Suprapubic skin (tissue), 4 donors: Measurements from ENCODE around the gene PPP6R2. TPM values are rescaled to one million over a fixed set of nuclear protein-coding genes. Genes with fewer than 3 reads are reported as not detected.

Source experiments
- DNase-seq, 2 donors: peaks; one replicate each; pipeline ENCODE4 v3.0.0-alpha.2; 2019; ENCODE audit warnings: low spot score in 2 of 2
- H3K27ac ChIP-seq: fragments of 200-600 bp; sonication (generic); one replicate; pipeline ENCODE4 v1.5.1; 2019
- H3K27me3 ChIP-seq: fragments of 200-600 bp; sonication (generic); one replicate; pipeline ENCODE4 v1.5.1; 2019
- H3K36me3 ChIP-seq: fragments of 200-600 bp; sonication (generic); one replicate; pipeline ENCODE4 v1.5.1; 2019
- H3K4me1 ChIP-seq: fragments of 200-600 bp; sonication (generic); one replicate; pipeline ENCODE4 v1.5.1; 2019
- H3K4me3 ChIP-seq: fragments of 200-600 bp; sonication (generic); one replicate; pipeline ENCODE4 v1.5.1; 2019; ENCODE audit warnings: mild to moderate bottlenecking
- H3K9me3 ChIP-seq: fragments of 200-600 bp; sonication (generic); one replicate; pipeline ENCODE4 v1.5.1; 2019
- EP300 ChIP-seq: sonication (generic); formaldehyde crosslinking; IDR thresholded peaks from one replicate; pipeline ENCODE4 v1.6.1; 2017; ENCODE audit warnings: antibody characterized with exemption
- POLR2A ChIP-seq, 2 donors: fragments of 450-650 bp; IDR thresholded peaks; one replicate each; pipeline ENCODE4 v1.6.1; 2017; ENCODE audit warnings: antibody characterized with exemption in 2 of 2, mild to moderate bottlenecking in 2 of 2, moderate library complexity in 2 of 2
- POLR2AphosphoS5 ChIP-seq, 3 donors: sonication (generic); formaldehyde crosslinking; IDR thresholded peaks; one replicate each; pipeline ENCODE4 v1.6.1; 2017; ENCODE audit warnings: antibody characterized with exemption in 3 of 3
- WGBS: methylation state at CpG from one replicate; pipeline ENCODE4 v1.1.5; 2018; 5-methylcytosine and 5-hydroxymethylcytosine counted together
- total RNA-seq, 4 donors: library from RNA; depleted of rRNA; stranded (reverse); fragments of >200 nt; gene quantifications; one replicate each; pipeline ENCODE4 v1.1.0, GENCODE V29; 2016
- TF ChIP-seq, protein P1 (sequence below), 2 donors: fragments of 200-600 bp in 1 of 2; fragments of 450-650 bp in 1 of 2; sonication (generic) in 1 of 2; IDR thresholded peaks; one replicate each; pipeline ENCODE4 v1.5.1; 2016 to 2019; ENCODE audit warnings: antibody characterized with exemption in 2 of 2, mild to moderate bottlenecking in 1 of 2, moderate library complexity in 1 of 2

Gene PPP6R2
- total RNA-seq, 4 donors from 2014 or later = 46.7 to 70.3 (median 64.6) TPM

DNA sequence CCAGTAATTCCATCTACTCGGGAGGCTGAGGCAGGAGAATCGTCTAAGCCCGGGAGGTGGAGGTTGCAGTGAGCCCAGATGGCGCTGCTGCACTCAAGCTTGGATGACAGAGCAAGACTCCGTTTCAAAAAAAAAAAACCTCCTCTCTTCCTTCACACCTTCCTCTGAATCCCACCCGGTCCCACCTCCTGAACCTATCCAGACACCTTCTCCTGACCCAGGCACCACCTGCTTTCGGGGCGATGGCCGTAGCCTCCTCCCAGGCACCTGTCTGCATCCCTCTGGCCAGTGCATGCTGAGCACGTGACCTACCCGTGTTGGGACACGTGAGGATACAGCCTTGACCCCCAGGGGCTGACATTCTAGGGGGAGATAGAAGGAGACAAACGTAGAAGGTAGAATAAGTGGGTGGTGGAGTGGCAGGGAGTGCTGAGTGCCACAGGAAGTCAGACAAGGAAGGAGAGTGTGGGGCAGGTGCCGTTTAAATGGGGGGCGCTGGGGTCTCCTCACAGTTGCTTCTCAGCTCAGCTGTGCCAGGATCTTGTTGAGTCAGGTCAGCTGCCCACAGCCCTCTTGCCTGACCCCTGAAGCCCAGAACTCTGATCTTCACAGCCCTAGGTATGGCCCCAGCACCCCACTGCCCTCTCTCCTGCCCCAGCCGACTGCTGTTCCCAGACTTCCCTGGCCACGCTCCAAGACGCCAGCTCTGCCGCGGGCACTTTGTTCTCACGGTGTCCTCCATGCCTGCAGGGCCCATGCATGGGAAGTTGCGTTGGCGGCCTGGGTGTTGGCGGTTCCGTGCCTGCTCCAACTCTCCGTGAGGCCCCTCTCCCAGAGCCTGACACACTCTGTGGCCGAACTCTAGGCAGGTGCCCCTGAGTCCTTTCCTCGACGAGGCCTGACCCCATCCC lies 142.3 kb downstream of the PPP6R2 start:
- H3K4me3 ChIP-seq = no peak overlapping the region
- no peaks in the 10 kb centered on the region for H3K36me3 ChIP-seq
- no peak overlapping the region for H3K27ac ChIP-seq
- H3K27me3 ChIP-seq = peaks cover 65% of the 10 kb centered on the region
- H3K4me1 ChIP-seq = peaks cover 15% of the 10 kb centered on the region
- TF ChIP-seq EP300 = no peak
- no peak for TF ChIP-seq POLR2AphosphoS5 (IDR thresholded peaks at IDR 0.05)
- TF ChIP-seq, protein P1, sequence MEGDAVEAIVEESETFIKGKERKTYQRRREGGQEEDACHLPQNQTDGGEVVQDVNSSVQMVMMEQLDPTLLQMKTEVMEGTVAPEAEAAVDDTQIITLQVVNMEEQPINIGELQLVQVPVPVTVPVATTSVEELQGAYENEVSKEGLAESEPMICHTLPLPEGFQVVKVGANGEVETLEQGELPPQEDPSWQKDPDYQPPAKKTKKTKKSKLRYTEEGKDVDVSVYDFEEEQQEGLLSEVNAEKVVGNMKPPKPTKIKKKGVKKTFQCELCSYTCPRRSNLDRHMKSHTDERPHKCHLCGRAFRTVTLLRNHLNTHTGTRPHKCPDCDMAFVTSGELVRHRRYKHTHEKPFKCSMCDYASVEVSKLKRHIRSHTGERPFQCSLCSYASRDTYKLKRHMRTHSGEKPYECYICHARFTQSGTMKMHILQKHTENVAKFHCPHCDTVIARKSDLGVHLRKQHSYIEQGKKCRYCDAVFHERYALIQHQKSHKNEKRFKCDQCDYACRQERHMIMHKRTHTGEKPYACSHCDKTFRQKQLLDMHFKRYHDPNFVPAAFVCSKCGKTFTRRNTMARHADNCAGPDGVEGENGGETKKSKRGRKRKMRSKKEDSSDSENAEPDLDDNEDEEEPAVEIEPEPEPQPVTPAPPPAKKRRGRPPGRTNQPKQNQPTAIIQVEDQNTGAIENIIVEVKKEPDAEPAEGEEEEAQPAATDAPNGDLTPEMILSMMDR (IDR thresholded peaks at IDR 0.05) = no peak
- TF ChIP-seq POLR2A (IDR thresholded peaks at IDR 0.05) = no peak
- DNase-seq = peak in 1 of 2 donors; percentile 67
- no peaks in the 10 kb centered on the region for H3K9me3 ChIP-seq
- 60% methylated on average over 29 of the region's 29 CpGs for WGBS

DNA sequence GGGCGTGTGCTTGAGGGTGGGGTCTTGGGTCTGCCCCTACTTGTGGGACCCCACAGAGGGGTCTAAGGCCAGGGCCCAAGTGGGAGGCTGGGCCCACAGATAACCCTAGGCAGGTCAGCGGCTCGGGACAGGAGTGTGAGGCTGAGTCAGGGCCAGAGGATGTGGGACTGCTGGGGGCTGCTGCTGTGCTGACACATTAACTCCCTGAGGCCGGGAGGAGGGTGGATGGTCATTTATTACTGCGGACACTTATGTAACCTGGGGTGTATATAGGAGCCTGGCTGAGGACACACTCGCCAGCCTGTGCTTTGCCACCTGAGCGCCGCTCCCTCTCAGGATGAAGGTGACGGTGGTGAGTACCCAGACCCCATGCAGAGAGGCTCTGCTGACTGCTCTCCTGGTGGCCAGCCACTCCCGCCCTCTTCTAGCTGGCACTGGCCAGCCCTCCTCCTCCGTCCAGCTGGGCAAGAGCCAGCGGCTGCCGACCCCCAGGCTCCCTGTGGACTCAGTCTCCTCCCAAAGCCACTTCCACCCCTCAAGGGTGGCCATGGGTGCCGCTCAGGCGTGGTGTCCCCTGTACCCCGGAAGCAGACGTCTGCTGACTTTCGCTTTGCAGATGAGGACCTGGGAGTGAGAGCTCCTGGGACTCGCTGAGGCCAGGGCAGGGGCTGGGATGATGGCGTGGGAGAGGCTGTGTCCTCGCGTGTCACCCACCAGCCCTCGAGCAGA lies 143.6 kb downstream of the PPP6R2 start, which contains the start of gene MIOX:
Gene MIOX (plus strand): TSS at position 299 of the 729 bp plus-strand sequence. CDS start 39 bp downstream, at position 338.
- peaks cover 53% of the 10 kb centered on the region for H3K27me3 ChIP-seq

DNA sequence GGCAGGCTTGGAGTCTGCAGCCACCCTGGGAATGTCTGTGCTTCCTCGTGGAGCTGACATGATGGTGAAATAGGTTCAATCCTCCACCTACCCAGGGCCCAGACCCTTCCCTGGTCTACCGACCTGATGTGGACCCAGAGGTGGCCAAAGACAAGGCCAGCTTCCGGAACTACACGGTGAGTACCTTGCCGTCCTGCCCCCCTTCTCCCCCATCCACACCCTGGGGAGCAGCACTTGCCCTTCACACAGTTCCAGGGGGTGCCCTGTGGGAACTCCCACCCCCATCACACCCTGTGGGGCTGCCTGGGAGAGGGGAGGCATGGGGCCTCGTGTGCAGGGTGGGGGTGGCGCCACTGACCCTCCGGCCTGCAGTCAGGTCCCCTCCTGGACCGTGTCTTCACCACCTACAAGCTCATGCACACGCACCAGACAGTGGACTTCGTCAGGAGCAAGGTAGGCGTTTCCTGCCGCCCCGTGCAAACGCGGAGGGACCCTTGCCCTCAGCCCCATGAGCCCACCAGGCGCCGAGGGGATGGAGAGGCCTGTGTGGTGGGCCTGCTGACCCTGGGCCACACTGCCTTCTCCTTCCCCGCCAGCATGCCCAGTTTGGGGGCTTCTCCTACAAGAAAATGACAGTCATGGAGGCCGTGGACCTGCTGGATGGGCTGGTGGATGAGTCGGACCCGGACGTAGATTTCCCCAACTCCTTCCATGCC lies 144.3 kb downstream of the PPP6R2 start:
- Histone ChIP-seq H3K36me3 (no peaks in the 10 kb centered on the region), H3K4me3 (no peak overlapping the region), H3K4me1 (no peaks in the 10 kb centered on the region), H3K27ac (no peak overlapping the region), H3K27me3 (peaks cover 46% of the 10 kb centered on the region), H3K9me3 (no peaks in the 10 kb centered on the region)
- DNase-seq = no peak
- 74% methylated on average over 7 of the region's 23 CpGs for WGBS
- TF ChIP-seq POLR2AphosphoS5 (IDR thresholded peaks at IDR 0.05) (no peak), EP300 (no peak), POLR2A (IDR thresholded peaks at IDR 0.05) (no peak)
- TF ChIP-seq, protein P1 (IDR thresholded peaks at IDR 0.05) = no peak

More for the DNA sequence above, 143.6 kb downstream of the PPP6R2 start, which contains the start of gene MIOX:
- H3K4me3 ChIP-seq = no peak within 1 kb of the TSS
- no peaks in the 10 kb centered on the region for H3K36me3 ChIP-seq
- H3K27ac ChIP-seq = no peak within 1 kb of the TSS
- peaks cover 7% of the 10 kb centered on the region for H3K4me1 ChIP-seq
- H3K9me3 ChIP-seq = no peaks in the 10 kb centered on the region
- 57% methylated on average over 14 of the region's 23 CpGs for WGBS
- no peak for DNase-seq
- TF ChIP-seq, protein P1 (IDR thresholded peaks at IDR 0.05) = no peak
- TF ChIP-seq EP300 = no peak
- no peak for TF ChIP-seq POLR2AphosphoS5 (IDR thresholded peaks at IDR 0.05)
- TF ChIP-seq POLR2A (IDR thresholded peaks at IDR 0.05) = no peak

DNA sequence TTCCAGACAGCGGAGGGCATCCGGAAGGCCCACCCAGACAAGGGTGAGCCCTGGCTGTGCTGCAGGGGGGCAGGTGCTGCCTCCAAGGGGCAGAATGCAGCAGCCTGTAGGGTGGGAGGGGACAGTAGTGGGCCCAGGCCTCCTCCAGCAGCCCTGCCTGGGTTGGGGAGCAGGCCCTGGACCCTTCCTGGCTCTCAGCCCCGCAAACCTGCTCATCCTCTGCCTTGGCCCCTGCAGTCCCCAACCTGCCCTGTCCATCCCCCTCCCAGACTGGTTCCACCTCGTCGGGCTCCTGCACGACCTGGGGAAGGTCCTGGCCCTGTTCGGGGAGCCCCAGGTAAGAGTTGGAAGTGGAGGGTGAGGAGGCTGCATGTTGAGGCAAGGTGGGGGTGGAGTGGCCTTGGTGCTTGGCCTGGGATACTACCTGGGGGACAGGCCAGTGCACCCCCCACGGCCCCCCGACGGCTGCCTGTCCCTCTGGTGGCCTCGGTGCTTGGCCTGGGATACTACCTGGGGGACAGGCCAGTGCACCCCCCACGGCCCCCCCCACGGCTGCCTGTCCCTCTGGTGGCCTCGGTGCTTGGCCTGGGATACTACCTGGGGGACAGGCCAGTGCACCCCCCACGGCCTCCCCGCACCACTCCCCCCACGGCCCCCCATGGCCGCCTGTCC lies 145.0 kb downstream of the PPP6R2 start:
- peaks cover 39% of the 10 kb centered on the region for H3K27me3 ChIP-seq
- no peak overlapping the region for H3K4me3 ChIP-seq
- H3K27ac ChIP-seq = no peak overlapping the region
- no peaks in the 10 kb centered on the region for H3K9me3 ChIP-seq
- DNase-seq = no peak
- TF ChIP-seq POLR2A (IDR thresholded peaks at IDR 0.05) (no peak), POLR2AphosphoS5 (IDR thresholded peaks at IDR 0.05) (no peak), EP300 (no peak)
- TF ChIP-seq, protein P1 (IDR thresholded peaks at IDR 0.05) = no peak
- WGBS = 73% methylated on average over 10 of the region's 18 CpGs
- no peaks in the 10 kb centered on the region for H3K4me1 ChIP-seq
- no peaks in the 10 kb centered on the region for H3K36me3 ChIP-seq
